ENCODE measurements around the gene TMBIM4.
A peak's percentile ranks its signal among the peaks of the same experiment; 100 is the strongest.

Gene TMBIM4

DNA sequence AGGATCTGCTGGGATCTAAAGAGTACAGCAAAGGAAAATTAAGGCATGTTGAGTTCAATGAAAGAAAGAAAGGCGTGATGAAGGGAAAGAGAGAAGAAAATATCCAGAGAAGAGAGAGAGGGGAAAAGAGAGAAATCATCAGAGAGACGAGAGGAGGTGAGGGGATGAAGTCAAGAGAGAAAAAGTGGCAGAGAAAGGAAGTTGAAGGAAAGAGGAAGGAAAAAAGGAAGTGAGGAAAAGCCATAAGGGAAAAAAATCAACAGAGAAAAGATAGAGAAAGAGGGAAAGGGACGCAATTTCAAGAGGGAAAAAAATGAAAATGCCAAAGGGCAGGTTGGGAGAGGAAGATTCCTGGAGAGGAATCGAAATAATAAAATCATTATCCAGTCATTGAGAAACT is 79.6 kb downstream of the TMBIM4 start:
- no peak for DNase-seq (ENCODE audit: low spot score)

DNA sequence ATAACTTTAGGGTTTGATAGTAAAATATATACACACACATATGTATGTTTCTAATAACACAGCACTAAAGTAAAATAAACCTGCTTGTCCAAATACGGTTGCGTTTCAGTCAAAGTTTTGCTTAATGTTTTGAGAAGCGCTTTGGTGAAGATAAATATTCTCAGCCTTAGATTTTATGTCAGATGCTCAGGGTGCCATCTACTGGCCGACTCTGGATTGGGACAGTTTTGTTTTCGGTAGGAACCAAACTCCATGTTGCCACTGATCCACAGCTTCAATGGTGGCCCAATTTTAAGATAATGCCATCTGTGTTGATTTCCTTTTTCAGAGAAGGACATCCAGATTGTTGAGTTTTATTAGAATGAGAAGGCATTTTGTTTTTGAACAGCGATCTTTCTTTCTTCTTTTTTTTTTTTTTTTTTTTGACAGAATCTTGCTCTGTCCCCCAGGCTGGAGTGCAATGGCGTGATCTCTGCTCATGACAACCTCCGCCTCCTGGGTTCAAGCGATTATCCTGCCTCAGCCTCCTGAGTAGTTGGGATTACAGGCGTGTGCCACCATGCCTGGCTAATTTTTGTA is 82.3 kb downstream of the TMBIM4 start:
- DNase-seq (ENCODE audit: low spot score) = peak; percentile 75

GRCh38 chr12:66085998-66086397 is 83.8 kb downstream of the TMBIM4 start:
- no peak for DNase-seq (ENCODE audit: low spot score)
